Stomach smooth muscle (tissue), 2 donors: ENCODE data around the gene SMARCB1.
A peak's percentile ranks its signal among the peaks of the same experiment; 100 is the strongest.

Source experiments
- H3K27ac ChIP-seq: one replicate; pipeline ENCODE4 v1.7.0; 2013; ENCODE audit warnings: mild to moderate bottlenecking, low read length, inconsistent platforms
- H3K27me3 ChIP-seq, 2 donors: one replicate each; pipeline ENCODE4 v1.7.0; 2013; ENCODE audit warnings: low read length in 2 of 2; ENCODE audit not compliant: insufficient read depth in 2 of 2, control insufficient read depth in 1 of 2
- H3K36me3 ChIP-seq, 2 donors: one replicate each; pipeline ENCODE4 v1.7.0; 2013; ENCODE audit warnings: low read length in 2 of 2; ENCODE audit not compliant: control insufficient read depth in 2 of 2, insufficient read depth in 2 of 2
- H3K4me1 ChIP-seq: one replicate; pipeline ENCODE4 v1.7.0; 2013; ENCODE audit warnings: low read length; ENCODE audit not compliant: control insufficient read depth, insufficient read depth
- H3K4me3 ChIP-seq, 2 donors: one replicate each; pipeline ENCODE4 v1.7.0; 2013; ENCODE audit warnings: low read length in 2 of 2
- H3K9ac ChIP-seq, 2 donors: one replicate each; pipeline ENCODE4 v1.7.0; 2013; ENCODE audit warnings: low read length in 2 of 2, mild to moderate bottlenecking in 1 of 2
- H3K9me3 ChIP-seq, 2 donors: one replicate each; pipeline ENCODE4 v1.7.0; 2013; ENCODE audit warnings: low read length in 2 of 2; ENCODE audit not compliant: control insufficient read depth in 2 of 2
- donor health status: healthy.
- donor health status: Pancreatic carcinoma.

SMARCB1 gene

GRCh38 chr22:23833911-23834317, 47.1 kb downstream of the SMARCB1 start:
- H3K27ac ChIP-seq = no peak overlapping the region
- H3K4me3 ChIP-seq = no peak overlapping the region
- H3K27me3 ChIP-seq = no peaks in the 10 kb centered on the region
- H3K4me1 ChIP-seq = peaks cover 26% of the 10 kb centered on the region
- H3K9me3 ChIP-seq = no peaks in the 10 kb centered on the region
- peaks cover 13 to 21% of the 10 kb centered on the region in 2 donors for H3K36me3 ChIP-seq
- H3K9ac ChIP-seq = no peak overlapping the region

GRCh38 chr22:23834406-23834792, 47.6 kb downstream of the SMARCB1 start:
- peaks cover 29% of the 10 kb centered on the region for H3K4me1 ChIP-seq
- no peak overlapping the region for H3K27ac ChIP-seq
- no peak overlapping the region for H3K4me3 ChIP-seq
- H3K27me3 ChIP-seq = no peaks in the 10 kb centered on the region
- H3K9me3 ChIP-seq = no peaks in the 10 kb centered on the region
- H3K9ac ChIP-seq = no peak overlapping the region
- H3K36me3 ChIP-seq = peaks cover 13 to 16% of the 10 kb centered on the region in 2 donors

GRCh38 chr22:23834793-23835483, 48.2 kb downstream of the SMARCB1 start:
- no peak overlapping the region for H3K4me3 ChIP-seq
- no peak overlapping the region for H3K9ac ChIP-seq
- no peak overlapping the region for H3K27ac ChIP-seq
- no peaks in the 10 kb centered on the region for H3K27me3 ChIP-seq
- H3K4me1 ChIP-seq = peaks cover 30% of the 10 kb centered on the region
- H3K9me3 ChIP-seq = no peaks in the 10 kb centered on the region
- H3K36me3 ChIP-seq = peaks cover 12 to 13% of the 10 kb centered on the region in 2 donors

- H3K27ac ChIP-seq = peak overlapping the region; percentile 37
- H3K9me3 ChIP-seq = no peaks in the 10 kb centered on the region
- H3K4me1 ChIP-seq = peaks cover 30% of the 10 kb centered on the region
- H3K9ac ChIP-seq = no peak overlapping the region
- H3K4me3 ChIP-seq = no peak overlapping the region
- peaks cover 12 to 13% of the 10 kb centered on the region in 2 donors for H3K36me3 ChIP-seq
- no peaks in the 10 kb centered on the region for H3K27me3 ChIP-seq
Observed at GRCh38 chr22:23835484-23836144, 48.8 kb downstream of the SMARCB1 start.

GRCh38 chr22:23836281-23836680, 49.5 kb downstream of the SMARCB1 start:
- no peak overlapping the region for H3K4me3 ChIP-seq
- H3K27ac ChIP-seq = peak overlapping the region; percentile 37
- H3K9me3 ChIP-seq = no peaks in the 10 kb centered on the region
- no peaks in the 10 kb centered on the region for H3K27me3 ChIP-seq
- H3K4me1 ChIP-seq = peaks cover 30% of the 10 kb centered on the region
- no peak overlapping the region for H3K9ac ChIP-seq
- H3K36me3 ChIP-seq = peaks cover 10 to 13% of the 10 kb centered on the region in 2 donors

GRCh38 chr22:23836692-23837495, 50.1 kb downstream of the SMARCB1 start:
- Histone ChIP-seq H3K4me3 (no peak overlapping the region), H3K4me1 (peaks cover 27% of the 10 kb centered on the region), H3K9ac (no peak overlapping the region), H3K36me3 (peaks cover 9 to 10% of the 10 kb centered on the region in 2 donors), H3K27ac (no peak overlapping the region), H3K9me3 (no peaks in the 10 kb centered on the region), H3K27me3 (no peaks in the 10 kb centered on the region)

GRCh38 chr22:23837496-23837859, 50.7 kb downstream of the SMARCB1 start:
- H3K36me3 ChIP-seq = peaks cover 9 to 10% of the 10 kb centered on the region in 2 donors
- no peaks in the 10 kb centered on the region for H3K27me3 ChIP-seq
- H3K4me3 ChIP-seq = no peak overlapping the region
- no peak overlapping the region for H3K27ac ChIP-seq
- no peaks in the 10 kb centered on the region for H3K9me3 ChIP-seq
- peaks cover 25% of the 10 kb centered on the region for H3K4me1 ChIP-seq
- no peak overlapping the region for H3K9ac ChIP-seq

- Histone ChIP-seq H3K27ac (no peak overlapping the region), H3K4me1 (peaks cover 25% of the 10 kb centered on the region), H3K9me3 (no peaks in the 10 kb centered on the region), H3K36me3 (peaks cover 9 to 10% of the 10 kb centered on the region in 2 donors), H3K27me3 (no peaks in the 10 kb centered on the region), H3K9ac (no peak overlapping the region), H3K4me3 (peak overlapping the region in 1 of 2 donors; percentile 75)
Observed at GRCh38 chr22:23837911-23838680, 51.3 kb downstream of the SMARCB1 start.

- no peaks in the 10 kb centered on the region for H3K9me3 ChIP-seq
- H3K9ac ChIP-seq = no peak within 1 kb of the TSS
- no peak within 1 kb of the TSS for H3K27ac ChIP-seq
- H3K4me1 ChIP-seq = peaks cover 25% of the 10 kb centered on the region
- peak within 1 kb of the TSS; percentile 69 to 75 for H3K4me3 ChIP-seq
- no peaks in the 10 kb centered on the region for H3K27me3 ChIP-seq
- H3K36me3 ChIP-seq = peaks cover 4 to 6% of the 10 kb centered on the region in 2 donors
Observed at GRCh38 chr22:23838681-23839468, 52.1 kb downstream of the SMARCB1 start, which contains the start of gene DERL3. TSS of gene DERL3 (minus strand) at chr22:23839006. CDS start at chr22:23838987, 19 bp downstream.
